Neural progenitor cell (in vitro differentiated cells): ENCODE results near the gene GPR162.

Experiments
- EZH2 ChIP-seq: fragments of 200-600 bp; sonication (generic); IDR thresholded peaks from 2 replicates; pipeline ENCODE4 v1.6.1; 2017; ENCODE audit warnings: antibody characterized with exemption, mild to moderate bottlenecking, moderate library complexity
- TF ChIP-seq, protein P1 (sequence below): fragments of 200-600 bp; sonication (generic); IDR thresholded peaks from 2 replicates; pipeline ENCODE4 v1.5.1; 2017; ENCODE audit warnings: antibody characterized with exemption, mild to moderate bottlenecking

- TF ChIP-seq, protein P1, sequence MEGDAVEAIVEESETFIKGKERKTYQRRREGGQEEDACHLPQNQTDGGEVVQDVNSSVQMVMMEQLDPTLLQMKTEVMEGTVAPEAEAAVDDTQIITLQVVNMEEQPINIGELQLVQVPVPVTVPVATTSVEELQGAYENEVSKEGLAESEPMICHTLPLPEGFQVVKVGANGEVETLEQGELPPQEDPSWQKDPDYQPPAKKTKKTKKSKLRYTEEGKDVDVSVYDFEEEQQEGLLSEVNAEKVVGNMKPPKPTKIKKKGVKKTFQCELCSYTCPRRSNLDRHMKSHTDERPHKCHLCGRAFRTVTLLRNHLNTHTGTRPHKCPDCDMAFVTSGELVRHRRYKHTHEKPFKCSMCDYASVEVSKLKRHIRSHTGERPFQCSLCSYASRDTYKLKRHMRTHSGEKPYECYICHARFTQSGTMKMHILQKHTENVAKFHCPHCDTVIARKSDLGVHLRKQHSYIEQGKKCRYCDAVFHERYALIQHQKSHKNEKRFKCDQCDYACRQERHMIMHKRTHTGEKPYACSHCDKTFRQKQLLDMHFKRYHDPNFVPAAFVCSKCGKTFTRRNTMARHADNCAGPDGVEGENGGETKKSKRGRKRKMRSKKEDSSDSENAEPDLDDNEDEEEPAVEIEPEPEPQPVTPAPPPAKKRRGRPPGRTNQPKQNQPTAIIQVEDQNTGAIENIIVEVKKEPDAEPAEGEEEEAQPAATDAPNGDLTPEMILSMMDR, result no peak
- no peak for TF ChIP-seq EZH2
Measured at GRCh38 chr12:6849976-6850560, 28.4 kb downstream of the GPR162 start.
